IMR-90 (cell line): ENCODE data around the gene CIRBP. TPM values are rescaled to one million over a fixed set of nuclear protein-coding genes. Genes with fewer than 3 reads are reported as not detected.

Source experiments
- ATAC-seq: fragments of 200-7000 bp; cut with Tn5 transposase; 2 replicates; pipeline ENCODE4 v1.9.1; 2020; ENCODE audit warnings: low read depth, mild to moderate bottlenecking, moderate library complexity
- BruUV-seq: library from RNA; stranded (reverse); fragments of 400-500 nt; replicated peaks from 2 replicates; lab custom pipeline; 2021; lab: Mats Ljungman, UMichigan
- CTCF ChIA-PET: fragments of 300-600 bp; formaldehyde crosslinking; extraction: SDS; loops from one replicate; lab custom pipeline; 2021; ENCODE audit warnings: antibody characterized with exemption; lab: Yijun Ruan, JAX
- POLR2A ChIA-PET: fragments of 300-600 bp; sonication (Branson Sonifier 250); formaldehyde crosslinking; loops from one replicate; lab custom pipeline; 2022; ENCODE audit warnings: antibody characterized with exemption; ENCODE audit not compliant: unreplicated experiment; lab: Charles Lee
- DNase-seq: peaks from one replicate; pipeline ENCODE4 v3.0.0; 2013
- H2AFZ ChIP-seq: replicated peaks from 2 replicates; pipeline ENCODE3; 2013; ENCODE audit warnings: low read length, mild to moderate bottlenecking; ENCODE audit not compliant: poor library complexity
- H2AK5ac ChIP-seq: 2 replicates; pipeline ENCODE4 v1.6.1; 2013; ENCODE audit warnings: low read depth, low read length, inconsistent platforms
- H2AK9ac ChIP-seq: replicated peaks from 2 replicates; pipeline ENCODE3; 2013; ENCODE audit warnings: mild to moderate bottlenecking, low read depth, low read length, moderate library complexity; ENCODE audit not compliant: poor library complexity
- H2BK120ac ChIP-seq: 2 replicates; pipeline ENCODE4 v1.6.1; 2013; ENCODE audit warnings: low read depth, low read length, inconsistent platforms
- H2BK15ac ChIP-seq: 3 replicates; pipeline ENCODE4 v1.6.1; 2013; ENCODE audit warnings: low read depth, low read length, inconsistent platforms
- H2BK20ac ChIP-seq: 2 replicates; pipeline ENCODE4 v1.6.1; 2013; ENCODE audit warnings: low read depth, mild to moderate bottlenecking, inconsistent platforms, low read length, moderate library complexity
- H2BK5ac ChIP-seq: 2 replicates; pipeline ENCODE4 v1.6.1; 2013; ENCODE audit warnings: mild to moderate bottlenecking, low read depth, low read length, inconsistent platforms; ENCODE audit not compliant: poor library complexity, severe bottlenecking
- H3K14ac ChIP-seq: replicated peaks from 2 replicates; pipeline ENCODE4 v1.6.1; 2013; ENCODE audit warnings: low read depth, low read length, inconsistent platforms
- H3K18ac ChIP-seq: 2 replicates; pipeline ENCODE4 v1.6.1; 2013; ENCODE audit warnings: low read depth, low read length, control low read depth
- H3K23ac ChIP-seq: 2 replicates; pipeline ENCODE4 v1.6.1; 2013; ENCODE audit warnings: low read depth, low read length, inconsistent platforms
- H3K27ac ChIP-seq: 2 replicates; pipeline ENCODE4 v1.5.1; 2013; ENCODE audit warnings: mild to moderate bottlenecking, control low read depth, low read length; ENCODE audit not compliant: insufficient read depth
- H3K27me3 ChIP-seq: 2 replicates; pipeline ENCODE4 v1.6.1; 2013; ENCODE audit warnings: low read length; ENCODE audit not compliant: control insufficient read depth, insufficient read depth
- H3K36me3 ChIP-seq: 2 replicates; pipeline ENCODE4 v1.6.1; 2013; ENCODE audit warnings: low read length, mixed read lengths; ENCODE audit not compliant: control insufficient read depth, insufficient read depth
- H3K4ac ChIP-seq: 2 replicates; pipeline ENCODE4 v1.6.1; 2013; ENCODE audit warnings: low read depth, low read length, inconsistent platforms
- H3K4me1 ChIP-seq: 2 replicates; pipeline ENCODE4 v1.6.1; 2013; ENCODE audit warnings: low read length, mixed read lengths; ENCODE audit not compliant: control insufficient read depth, insufficient read depth
- H3K4me2 ChIP-seq: 2 replicates; pipeline ENCODE4 v1.6.1; 2013; ENCODE audit warnings: low read depth, mild to moderate bottlenecking, control low read depth, low read length, moderate library complexity
- H3K4me3 ChIP-seq: 2 replicates; pipeline ENCODE4 v1.5.1; 2013; ENCODE audit warnings: low read depth, mild to moderate bottlenecking, control low read depth, low read length, moderate library complexity; ENCODE audit not compliant: insufficient read depth
- H3K56ac ChIP-seq: 2 replicates; pipeline ENCODE4 v1.6.1; 2013; ENCODE audit warnings: low read length, inconsistent platforms; ENCODE audit not compliant: insufficient read depth; ENCODE audit errors: extremely low read depth
- H3K79me1 ChIP-seq, 2 experiments: 2 replicates each; pipeline ENCODE4 v1.6.1; 2013; ENCODE audit warnings: low read length in 2 of 2, inconsistent platforms in 1 of 2, low read depth in 1 of 2
- H3K9ac ChIP-seq: 2 replicates; pipeline ENCODE4 v1.6.1; 2013; ENCODE audit warnings: low read depth, low read length, control low read depth
- H3K9me1 ChIP-seq: 2 replicates; pipeline ENCODE4 v1.6.1; 2013; ENCODE audit warnings: low read length, inconsistent platforms; ENCODE audit not compliant: insufficient read depth
- H3K9me3 ChIP-seq: 2 replicates; pipeline ENCODE4 v1.6.1; 2013; ENCODE audit warnings: low read length; ENCODE audit not compliant: control insufficient read depth, insufficient read depth
- H4K20me1 ChIP-seq: 2 replicates; pipeline ENCODE4 v1.6.1; 2013; ENCODE audit warnings: low read length, inconsistent platforms; ENCODE audit not compliant: insufficient read depth
- H4K5ac ChIP-seq: 2 replicates; pipeline ENCODE4 v1.6.1; 2013; ENCODE audit warnings: mild to moderate bottlenecking, low read depth, low read length, control low read depth
- H4K8ac ChIP-seq, 2 experiments: 2 replicates each; pipeline ENCODE4 v1.6.1; 2013; ENCODE audit warnings: low read depth in 2 of 2, low read length in 2 of 2, control low read depth in 1 of 2, inconsistent platforms in 1 of 2
- H4K91ac ChIP-seq: 2 replicates; pipeline ENCODE4 v1.6.1; 2013; ENCODE audit warnings: low read depth, low read length, inconsistent platforms; ENCODE audit not compliant: insufficient read depth
- BHLHE40 ChIP-seq: fragments of 150-350 bp; IDR thresholded peaks from 2 replicates; pipeline ENCODE4 v1.6.1; 2016; ENCODE audit warnings: mild to moderate bottlenecking, low read depth, low read length
- CEBPB ChIP-seq: IDR thresholded peaks from 2 replicates; pipeline ENCODE4 v1.6.1; 2012; ENCODE audit warnings: low read depth, low read length, improper control_type of control experiment
- CHD1 ChIP-seq: IDR thresholded peaks from 2 replicates; pipeline ENCODE4 v1.6.1; 2012; ENCODE audit warnings: low read depth, low read length, improper control_type of control experiment
- CTCF ChIP-seq: conservative IDR thresholded peaks from 2 replicates; pipeline ENCODE4 v1.5.1; 2012; ENCODE audit warnings: mild to moderate bottlenecking, low read depth, low read length, improper control_type of control experiment
- ELK1 ChIP-seq: fragments of 150-350 bp; IDR thresholded peaks from 2 replicates; pipeline ENCODE4 v1.6.1; 2016; ENCODE audit warnings: low read depth, mild to moderate bottlenecking, low read length, moderate library complexity, borderline replicate concordance
- FOS ChIP-seq: fragments of 150-350 bp; IDR thresholded peaks from 2 replicates; pipeline ENCODE4 v1.6.1; 2016; ENCODE audit warnings: low read depth, low read length
- MAFK ChIP-seq: IDR thresholded peaks from 2 replicates; pipeline ENCODE4 v1.6.1; 2012; ENCODE audit warnings: low read depth, low read length, improper control_type of control experiment
- MAZ ChIP-seq: IDR thresholded peaks from 2 replicates; pipeline ENCODE4 v1.6.1; 2012; ENCODE audit warnings: low read depth, mild to moderate bottlenecking, low read length, improper control_type of control experiment, moderate library complexity, borderline replicate concordance
- MXI1 ChIP-seq: IDR thresholded peaks from 2 replicates; pipeline ENCODE4 v1.6.1; 2012; ENCODE audit warnings: low read depth, mild to moderate bottlenecking, low read length, moderate library complexity, borderline replicate concordance
- NFE2L2 ChIP-seq: fragments of 150-350 bp; IDR thresholded peaks from 2 replicates; pipeline ENCODE4 v1.6.1; 2016; ENCODE audit warnings: low read depth, mild to moderate bottlenecking, low read length
- POLR2A ChIP-seq: IDR thresholded peaks from 2 replicates; pipeline ENCODE4 v1.6.1; 2012; ENCODE audit warnings: mild to moderate bottlenecking, low read depth, low read length
- RAD21 ChIP-seq: IDR thresholded peaks from 2 replicates; pipeline ENCODE4 v1.6.1; 2012; ENCODE audit warnings: low read length, improper control_type of control experiment
- RCOR1 ChIP-seq: IDR thresholded peaks from 2 replicates; pipeline ENCODE4 v1.6.1; 2012; ENCODE audit warnings: mild to moderate bottlenecking, low read length, improper control_type of control experiment; ENCODE audit not compliant: insufficient replicate concordance
- RFX5 ChIP-seq: IDR thresholded peaks from 2 replicates; pipeline ENCODE4 v1.8.0; 2012; ENCODE audit warnings: low read depth, mild to moderate bottlenecking, low read length, moderate library complexity
- SMC3 ChIP-seq: fragments of 150-350 bp; IDR thresholded peaks from 2 replicates; pipeline ENCODE4 v1.6.1; 2016; ENCODE audit warnings: low read depth, mild to moderate bottlenecking, antibody characterized with exemption, low read length, moderate library complexity
- USF2 ChIP-seq: fragments of 150-350 bp; IDR thresholded peaks from 2 replicates; pipeline ENCODE4 v1.6.1; 2017; ENCODE audit warnings: mild to moderate bottlenecking, antibody characterized with exemption, low read length, low read depth
- WGBS, 2 experiments: methylation state at CpG; one replicate each; pipeline versions ENCODE4 v1.1.5 to v1.1.7; 2013; ENCODE audit warnings: missing lambda C conversion rate in 2 of 2; ENCODE audit not compliant: insufficient read length in 1 of 2; ENCODE audit errors: extremely low coverage in 2 of 2; 5-methylcytosine and 5-hydroxymethylcytosine counted together
- dilution Hi-C: fragments of 300-500 bp; cut with HindIII; formaldehyde crosslinking; loops from one replicate; pipeline ENCODE4 v1.14.3; 2018; ENCODE audit warnings: low sequenced_read_pairs; ENCODE audit not compliant: unreplicated experiment
- in situ Hi-C: fragments of 300-500 bp; cut with MboI; formaldehyde crosslinking; loops from 3 replicates; pipeline ENCODE4 v1.14.3; 2019; ENCODE audit warnings: low sequenced_read_pairs, inconsistent platforms, mixed read lengths
- intact Hi-C: fragments of 100-400 bp; cut with micrococcal nuclease; formaldehyde crosslinking; loops from 2 replicates; pipeline ENCODE4 v1.10.0; 2022
- polyA plus RNA-seq, 3 experiments: library from polyadenylated mRNA; depleted of rRNA; stranded (reverse); fragments of >200 nt; gene quantifications; 2 replicates each; pipeline ENCODE4 v1.2.3, GENCODE V29; 2012; ENCODE audit warnings: low replicate concordance in 1 of 3
- total RNA-seq: library from RNA; depleted of rRNA; stranded (reverse); fragments of >200 nt; gene quantifications from 2 replicates; pipeline ENCODE4 v1.2.3, GENCODE V29; 2012

Gene CIRBP
- total and polyA plus RNA-seq, 2 of the 4 experiments (the other 2 are of a cell fraction) = 299 to 542 TPM

GRCh38 chr19:1321539-1321938 lies 52.4 kb downstream of the CIRBP start:
- ChIA-PET POLR2A (no interaction called here), CTCF (no interaction called here)
- no peak overlapping the region for H3K4ac ChIP-seq
- in situ Hi-C loops = no loop called here
- no peak overlapping the region for H3K56ac ChIP-seq
- no peak overlapping the region for H3K23ac ChIP-seq
- no peaks in the 10 kb centered on the region for H3K36me3 ChIP-seq
- intact Hi-C loops = no loop called here
- no peak overlapping the region for H3K4me2 ChIP-seq
- H3K14ac ChIP-seq = no peak overlapping the region
- TF ChIP-seq MXI1 = no peak
- no peak for TF ChIP-seq NFE2L2
- no peak for TF ChIP-seq CTCF
- no peak for TF ChIP-seq POLR2A
- no peak for TF ChIP-seq BHLHE40
- no peak for TF ChIP-seq CHD1
- no peak for TF ChIP-seq CEBPB
- no peak for TF ChIP-seq MAZ
- no peak for TF ChIP-seq MAFK
- no peak for TF ChIP-seq SMC3
- no peak for TF ChIP-seq FOS
- no peak for TF ChIP-seq ELK1
- no peak for TF ChIP-seq RCOR1
- TF ChIP-seq RFX5 = no peak
- no peak for TF ChIP-seq USF2
- TF ChIP-seq RAD21 = no peak
- H3K9me3 ChIP-seq = no peaks in the 10 kb centered on the region
- no peak overlapping the region for H2BK5ac ChIP-seq
- H2BK120ac ChIP-seq = no peak overlapping the region
- H3K27ac ChIP-seq = no peak overlapping the region
- 89% methylated on average over 7 of the region's 9 CpGs; no CpG with 5 or more reads in 1 of the 2 experiments for WGBS, 2 experiments
- H3K79me1 ChIP-seq = no peaks in the 10 kb centered on the region
- no peaks in the 10 kb centered on the region for H3K9me1 ChIP-seq
- H3K18ac ChIP-seq = no peak overlapping the region
- peaks cover 2% of the 10 kb centered on the region; the same call in 1 of the 2 replicates for H3K4me1 ChIP-seq
- BruUV-seq = no TSS peak
- peaks cover 25% of the 10 kb centered on the region for H3K27me3 ChIP-seq
- H2BK20ac ChIP-seq = no peak overlapping the region
- no peak overlapping the region for H4K91ac ChIP-seq
- dilution Hi-C loops = no loop called here
- DNase-seq = no peak
- H4K8ac ChIP-seq = no peak overlapping the region
- no peak overlapping the region for H3K4me3 ChIP-seq
- no peaks in the 10 kb centered on the region for H4K20me1 ChIP-seq
- H2AFZ ChIP-seq = no peak overlapping the region
- H2AK5ac ChIP-seq = no peak overlapping the region
- no peak overlapping the region for H2BK15ac ChIP-seq
- H4K5ac ChIP-seq = no peak overlapping the region
- H3K9ac ChIP-seq = no peak overlapping the region
- ATAC-seq = no peak
- H2AK9ac ChIP-seq = no peak overlapping the region
